NCI-H146 (cell line): ENCODE data around the gene ZFP36L2.

Experiments
- DNase-seq: peaks from one replicate; lab custom pipeline; 2025; lab: John Stamatoyannopoulos, UW

Gene ZFP36L2

GRCh38 chr2:43223521-43224001 lies 2.8 kb downstream of the ZFP36L2 start:
- DNase-seq, result no peak

GRCh38 chr2:43222475-43223309 lies 3.7 kb downstream of the ZFP36L2 start:
- DNase-seq, result no peak

GRCh38 chr2:43221763-43222474 lies 4.5 kb downstream of the ZFP36L2 start:
- DNase-seq, result peak; percentile 7

GRCh38 chr2:43221124-43221762 lies 5.2 kb downstream of the ZFP36L2 start:
- no peak for DNase-seq

- no peak for DNase-seq
These were observed 5.7 kb downstream of the ZFP36L2 start for GRCh38 chr2:43220760-43221123.

GRCh38 chr2:43220229-43220751 lies 6.1 kb downstream of the ZFP36L2 start:
- no peak for DNase-seq

GRCh38 chr2:43219383-43220228 lies 6.8 kb downstream of the ZFP36L2 start:
- peak; percentile 86 for DNase-seq

- DNase-seq, result peak; percentile 41
These were observed 7.6 kb downstream of the ZFP36L2 start for GRCh38 chr2:43218702-43219382.

- peak; percentile 41 for DNase-seq
These were observed 8.2 kb downstream of the ZFP36L2 start for GRCh38 chr2:43218155-43218701.

GRCh38 chr2:43217228-43218154 lies 8.9 kb downstream of the ZFP36L2 start:
- peak; percentile 70 for DNase-seq

- DNase-seq, result no peak
These were observed 9.8 kb downstream of the ZFP36L2 start for GRCh38 chr2:43216629-43217028.

- no peak for DNase-seq
These were observed 10.6 kb downstream of the ZFP36L2 start for GRCh38 chr2:43215673-43216255.

- DNase-seq, result no peak
These were observed 12.2 kb downstream of the ZFP36L2 start for GRCh38 chr2:43214253-43214652.

- DNase-seq, result no peak
These were observed 13.5 kb downstream of the ZFP36L2 start for GRCh38 chr2:43212931-43213330.

GRCh38 chr2:43212216-43212835 lies 14.1 kb downstream of the ZFP36L2 start:
- no peak for DNase-seq

- peak; percentile 29 for DNase-seq
These were observed 15.7 kb downstream of the ZFP36L2 start for GRCh38 chr2:43210467-43211303.

- no peak for DNase-seq
These were observed 16.3 kb downstream of the ZFP36L2 start for GRCh38 chr2:43210125-43210466.

GRCh38 chr2:43209204-43209717 lies 17.1 kb downstream of the ZFP36L2 start:
- no peak for DNase-seq
